ENCODE results near the gene FNTB.
"Not testable (repeated sequence)": the region's sequence is repeated elsewhere in the genome, so short reads cannot be mapped to it uniquely, and the experiment has no call there.

FNTB gene

GRCh38 chr14:65019944-65020566 is 33.4 kb downstream of the FNTB start:
- no peak for DNase-seq

- no peak for DNase-seq
Measured at GRCh38 chr14:65024957-65025356, 38.3 kb downstream of the FNTB start.

DNA sequence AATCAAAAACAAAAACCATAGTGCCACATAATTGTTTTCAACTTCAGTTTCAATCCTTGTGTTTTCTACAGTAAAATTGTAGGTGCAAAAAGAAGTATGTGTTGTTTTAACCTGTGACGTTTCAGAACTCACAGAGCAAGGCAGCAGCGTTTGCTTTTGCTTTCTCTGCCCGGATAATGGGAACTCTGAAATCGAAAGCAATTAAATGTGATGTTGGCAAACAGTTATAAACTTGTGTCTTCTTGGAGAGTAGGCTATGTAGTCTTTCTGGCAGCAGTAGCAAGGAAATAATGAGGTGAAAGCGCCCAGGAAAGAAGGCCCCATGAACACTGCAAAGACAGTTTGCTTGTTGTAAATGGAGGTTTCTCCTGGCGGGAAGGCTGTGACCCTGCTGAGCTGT is 39.1 kb downstream of the FNTB start:
- no peak for DNase-seq

GRCh38 chr14:65026526-65026925 is 39.8 kb downstream of the FNTB start:
- DNase-seq: no peak

DNA sequence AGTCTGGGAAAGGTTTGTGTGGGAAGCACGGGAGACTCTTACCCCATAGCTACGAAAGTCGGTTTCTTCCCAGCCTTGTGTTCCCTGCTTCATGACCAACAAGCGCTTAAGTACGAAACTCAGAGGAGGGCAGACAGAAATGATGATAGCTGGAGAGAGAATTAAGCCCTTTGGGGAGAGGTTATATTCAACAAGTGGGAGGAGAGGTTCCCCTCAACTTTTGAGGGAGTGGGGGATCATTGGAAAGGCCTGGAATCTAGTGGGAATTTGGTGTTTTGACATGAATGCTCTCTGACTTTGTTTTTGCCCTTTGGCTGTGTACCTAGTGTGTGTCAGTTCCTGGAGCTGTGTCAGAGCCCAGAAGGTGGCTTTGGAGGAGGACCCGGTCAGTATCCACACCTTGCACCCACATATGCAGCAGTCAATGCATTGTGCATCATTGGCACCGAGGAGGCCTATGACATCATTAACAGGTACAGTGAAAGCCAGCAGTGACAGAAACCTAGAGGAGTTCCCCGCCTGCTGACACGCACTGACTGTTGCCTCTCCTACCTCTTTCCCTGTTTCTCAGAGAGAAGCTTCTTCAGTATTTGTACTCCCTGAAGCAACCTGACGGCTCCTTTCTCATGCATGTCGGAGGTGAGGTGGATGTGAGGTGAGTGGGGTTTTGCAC is 40.6 kb downstream of the FNTB start:
- no peak for DNase-seq

DNA sequence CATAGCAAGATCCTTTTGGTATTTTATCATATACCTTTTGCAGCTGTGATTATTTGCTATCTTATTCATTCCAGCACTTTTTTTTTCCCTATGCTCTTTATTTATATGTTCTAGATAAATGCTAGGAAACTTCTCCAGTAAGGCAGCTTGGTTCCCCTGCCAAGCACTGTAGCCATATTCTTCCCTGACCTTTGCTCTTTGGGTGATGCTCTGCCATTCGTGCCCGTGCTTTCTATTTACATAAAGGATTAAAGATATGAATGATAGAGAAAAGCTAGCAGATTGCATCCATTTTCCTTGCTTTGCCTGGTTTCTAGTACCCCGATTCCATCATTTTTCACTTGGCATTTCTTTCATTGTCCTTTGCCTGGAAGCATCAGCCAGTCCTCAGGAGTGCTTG is 42.2 kb downstream of the FNTB start:
- no peak for DNase-seq

DNA sequence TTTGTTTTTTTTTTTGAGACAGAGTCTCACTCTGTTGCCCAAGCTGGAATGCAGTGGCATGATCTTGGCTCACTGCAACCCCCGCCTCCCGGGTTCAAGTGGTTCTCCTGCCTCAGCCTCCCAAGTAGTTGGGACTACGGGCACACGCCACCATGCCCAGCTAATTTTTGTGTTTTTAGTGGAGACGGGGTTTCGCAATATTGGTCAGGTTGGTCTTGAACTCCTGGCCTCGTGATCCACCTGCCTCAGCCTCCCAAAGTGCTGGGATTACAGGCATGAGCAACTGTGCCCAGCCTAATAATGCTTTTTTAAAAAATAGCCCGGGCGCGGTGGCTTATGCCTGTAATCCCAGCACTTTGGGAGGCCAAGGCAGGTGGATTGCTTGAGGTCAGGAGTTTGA is 44.6 kb downstream of the FNTB start:
- DNase-seq: not testable (repeated sequence)

- DNase-seq: no peak
Measured at GRCh38 chr14:65032319-65032718, 45.6 kb downstream of the FNTB start.

GRCh38 chr14:65033181-65033580 is 46.5 kb downstream of the FNTB start:
- DNase-seq: no peak

GRCh38 chr14:65034021-65034420 is 47.3 kb downstream of the FNTB start:
- no peak for DNase-seq

DNA sequence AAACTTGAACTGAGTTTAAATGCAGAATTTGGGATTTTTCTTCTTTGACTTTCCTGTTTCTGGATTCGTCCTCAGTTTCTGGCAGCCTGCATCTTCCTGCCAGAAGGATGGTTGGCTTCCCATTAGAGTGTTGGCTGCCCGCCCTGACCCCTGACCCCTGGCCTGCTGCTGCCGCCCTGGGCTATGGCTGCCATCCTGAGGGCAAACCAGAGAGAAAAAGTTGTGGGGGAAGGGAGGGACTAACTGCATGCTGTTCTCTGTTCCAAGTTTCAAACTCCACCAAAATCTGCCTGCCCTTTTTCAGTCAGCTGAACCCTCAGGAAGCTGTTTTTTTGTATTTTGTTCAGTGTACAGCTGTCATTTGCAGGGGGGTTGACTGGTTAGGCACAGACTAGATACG is 48.4 kb downstream of the FNTB start:
- DNase-seq: no peak

GRCh38 chr14:65038966-65039365 is 52.3 kb downstream of the FNTB start:
- no peak for DNase-seq

- no peak for DNase-seq
Measured at GRCh38 chr14:65040666-65041433, 54.2 kb downstream of the FNTB start.

DNA sequence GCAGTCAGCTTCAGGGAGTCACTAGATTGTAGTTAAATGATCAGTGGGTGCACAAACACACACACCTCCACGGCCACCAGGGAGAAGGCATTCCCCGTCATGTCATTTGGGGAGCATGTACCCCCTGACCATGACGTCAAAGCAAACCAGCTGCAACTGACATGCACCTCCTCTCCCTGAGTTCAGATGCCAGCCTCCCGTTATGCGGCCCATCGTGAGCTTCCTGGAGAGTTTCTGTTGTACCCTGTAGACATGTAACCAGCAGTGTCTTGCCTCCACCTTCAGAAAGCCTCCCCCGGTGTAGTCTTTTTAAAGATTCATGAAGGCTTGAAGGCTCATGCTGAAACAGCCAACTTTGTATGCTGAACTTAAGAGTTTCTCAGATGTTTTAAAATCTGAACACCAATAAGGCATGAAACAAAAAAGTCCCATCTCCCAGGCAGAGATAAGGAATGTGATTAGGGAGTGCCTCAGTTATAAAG is 54.8 kb downstream of the FNTB start:
- no peak for DNase-seq

GRCh38 chr14:65042296-65042695 is 55.6 kb downstream of the FNTB start:
- DNase-seq: no peak

GRCh38 chr14:65042731-65043372 is 56.2 kb downstream of the FNTB start:
- no peak for DNase-seq

GRCh38 chr14:65043893-65044595 is 57.3 kb downstream of the FNTB start:
- no peak for DNase-seq

- no peak for DNase-seq
Measured at GRCh38 chr14:65044596-65044959, 57.9 kb downstream of the FNTB start.

- DNase-seq: no peak
Measured at GRCh38 chr14:65045006-65045405, 58.3 kb downstream of the FNTB start.

DNA sequence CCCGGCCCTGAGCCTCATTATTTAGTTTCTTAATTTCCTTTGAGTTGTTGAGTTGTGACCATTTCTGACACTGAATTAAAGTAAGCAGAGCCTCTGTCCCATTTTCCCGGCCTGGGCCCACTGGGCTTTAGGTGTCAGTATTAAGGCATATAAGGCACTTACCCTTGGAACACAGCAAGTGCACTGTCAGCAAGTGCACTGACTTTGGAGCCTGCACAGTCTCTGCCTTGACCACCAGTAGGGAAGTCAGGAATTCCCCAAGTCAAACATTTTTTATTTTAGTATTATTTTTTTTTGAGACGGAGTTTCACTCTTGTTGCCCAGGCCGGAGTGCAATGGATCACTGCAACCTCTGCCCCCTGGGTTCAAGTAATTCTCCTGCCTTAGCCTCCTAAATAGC is 59.0 kb downstream of the FNTB start:
- DNase-seq: no peak

DNA sequence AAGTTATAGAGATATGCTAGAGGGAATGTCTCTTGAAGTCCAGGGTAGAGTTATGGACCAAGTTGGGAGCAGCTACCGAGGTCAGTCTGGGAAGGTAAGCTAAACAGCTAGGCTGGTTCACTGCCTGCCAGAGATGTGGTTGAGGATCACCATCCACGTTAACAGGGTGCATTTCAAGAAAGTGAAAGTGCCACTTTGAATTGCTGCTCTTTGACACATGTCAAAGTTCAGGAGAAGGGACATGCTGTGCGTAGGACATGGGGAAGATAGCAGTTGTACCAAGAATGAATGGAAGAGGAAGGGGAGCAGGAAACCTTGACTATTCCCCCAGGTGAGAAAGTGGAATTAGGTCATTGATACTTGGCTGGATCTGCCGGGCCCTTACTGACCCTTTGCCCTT is 66.1 kb downstream of the FNTB start:
- DNase-seq: no peak

DNA sequence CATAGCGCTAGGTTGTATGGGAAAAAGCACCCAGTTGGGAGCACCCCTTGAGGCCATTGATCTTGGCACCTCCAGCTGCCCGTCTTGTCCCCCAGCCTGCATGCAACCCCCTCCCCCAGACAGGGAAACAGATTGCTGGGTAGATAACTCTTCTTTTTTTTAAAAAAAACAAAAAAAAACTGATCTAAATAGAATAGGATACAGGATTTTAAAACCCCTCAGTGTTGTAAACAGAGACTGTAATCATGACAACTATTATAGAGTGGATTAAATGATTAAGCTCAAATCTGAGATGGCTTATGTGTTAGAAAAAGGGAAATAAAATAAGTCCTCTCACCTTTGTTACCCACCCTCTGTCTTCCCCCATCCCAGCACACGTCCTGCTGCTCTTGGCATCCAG is 66.8 kb downstream of the FNTB start:
- DNase-seq: no peak

GRCh38 chr14:65054471-65055085 is 67.9 kb downstream of the FNTB start:
- DNase-seq: no peak
